Keratinocyte (primary cell): ENCODE measurements around the gene SERPINA10. TPM values are rescaled to one million over a fixed set of nuclear protein-coding genes. Genes with fewer than 3 reads are reported as not detected.

ENCODE experiments used
- DNase-seq: peaks from one replicate; pipeline ENCODE4 v3.0.0-alpha.2; 2011; ENCODE audit warnings: low read depth, missing footprints, low spot score
- FAIRE-seq: peaks from 2 replicates; lab custom pipeline; 2011; peaks lifted over from hg19 to GRCh38; lab: Jason Lieb, UNC
- H2AFZ ChIP-seq: 2 replicates; pipeline ENCODE4 v1.6.0; 2012; ENCODE audit warnings: low read length, control low read depth, inconsistent platforms; ENCODE audit not compliant: control insufficient read depth
- H3K27ac ChIP-seq: 2 replicates; pipeline ENCODE4 v1.5.1; 2011; ENCODE audit warnings: low read length; ENCODE audit not compliant: control insufficient read depth, insufficient read depth
- H3K27me3 ChIP-seq: 3 replicates; pipeline ENCODE4 v1.6.0; 2011; ENCODE audit warnings: low read length; ENCODE audit not compliant: control insufficient read depth, insufficient read depth; ENCODE audit errors: extremely low read depth
- H3K36me3 ChIP-seq, 2 experiments: 2 replicates in 1 of 2; 3 replicates in 1 of 2; pipeline ENCODE4 v1.5.1; 2011; ENCODE audit warnings: low read length in 2 of 2, mild to moderate bottlenecking in 1 of 2; ENCODE audit not compliant: control insufficient read depth in 2 of 2, insufficient read depth in 2 of 2; ENCODE audit errors: extremely low read depth in 1 of 2
- H3K4me1 ChIP-seq: 3 replicates; pipeline ENCODE4 v1.5.1; 2011; ENCODE audit warnings: low read length; ENCODE audit not compliant: control insufficient read depth, insufficient read depth; ENCODE audit errors: extremely low read depth
- H3K4me2 ChIP-seq: 3 replicates; pipeline ENCODE4 v1.6.0; 2011; ENCODE audit warnings: low read depth, low read length; ENCODE audit not compliant: control insufficient read depth, insufficient read depth; ENCODE audit errors: extremely low read depth
- H3K4me3 ChIP-seq, 3 experiments: fragments of 200-600 bp in 1 of 3; sonication (generic) in 1 of 3; 2 replicates in 2 of 3; 3 replicates in 1 of 3; pipeline ENCODE4 v1.5.1; 2011 to 2016; ENCODE audit warnings: low read length in 3 of 3, mild to moderate bottlenecking in 3 of 3, control low read depth in 2 of 3, inconsistent platforms in 1 of 3, low read depth in 1 of 3, mixed read lengths in 1 of 3, mixed run types in 1 of 3, moderate library complexity in 1 of 3; ENCODE audit not compliant: control insufficient read depth in 2 of 3, insufficient read depth in 2 of 3; ENCODE audit errors: extremely low read depth in 1 of 3
- H3K79me2 ChIP-seq: 2 replicates; pipeline ENCODE4 v1.6.0; 2012; ENCODE audit warnings: low read length; ENCODE audit not compliant: control insufficient read depth, insufficient read depth
- H3K9ac ChIP-seq: 3 replicates; pipeline ENCODE4 v1.6.0; 2011; ENCODE audit warnings: low read length; ENCODE audit not compliant: control insufficient read depth, insufficient read depth; ENCODE audit errors: extremely low read depth
- H3K9me1 ChIP-seq: 3 replicates; pipeline ENCODE4 v1.6.0; 2011; ENCODE audit warnings: low read length; ENCODE audit not compliant: control insufficient read depth, insufficient read depth; ENCODE audit errors: extremely low read depth
- H3K9me3 ChIP-seq: 2 replicates; pipeline ENCODE4 v1.5.1; 2012; ENCODE audit warnings: low read depth, low read length; ENCODE audit not compliant: control insufficient read depth
- H4K20me1 ChIP-seq: 3 replicates; pipeline ENCODE4 v1.6.0; 2011; ENCODE audit warnings: low read length; ENCODE audit not compliant: control insufficient read depth, insufficient read depth; ENCODE audit errors: extremely low read depth
- EZH2 ChIP-seq: IDR thresholded peaks from one replicate; pipeline ENCODE4 v1.6.1; 2012; ENCODE audit warnings: inconsistent platforms, mild to moderate bottlenecking, low read length, moderate library complexity
- dilution Hi-C: fragments of 300-500 bp; cut with MboI; formaldehyde crosslinking; loops from one replicate; pipeline ENCODE4 v1.7.0; 2020; ENCODE audit warnings: low sequenced_read_pairs; ENCODE audit not compliant: extremely low pct_ligation_motif_present
- polyA plus RNA-seq, 5 experiments: library from polyadenylated mRNA; depleted of rRNA in 3 of 5; stranded (reverse) in 3 of 5; stranded (forward) in 1 of 5; unstranded in 1 of 5; fragments of >200 nt; gene quantifications; 1 replicate in 1 of 5; 2 replicates in 3 of 5; 3 replicates in 1 of 5; pipeline versions ENCODE4 v1.2.1 to v1.2.3, GENCODE V29; 2011 to 2012; ENCODE audit warnings: missing spikeins in 2 of 5, low read depth in 1 of 5, low replicate concordance in 1 of 5
- TF ChIP-seq, protein P1 (sequence below), 3 experiments: IDR thresholded peaks in 1 of 3; conservative IDR thresholded peaks in 1 of 3; optimal IDR thresholded peaks in 1 of 3; 2 replicates in 2 of 3; 3 replicates in 1 of 3; pipeline versions ENCODE3 to v1.5.1; 2011; ENCODE audit warnings: low read length in 3 of 3, mild to moderate bottlenecking in 3 of 3, moderate library complexity in 2 of 3, control low read depth in 1 of 3, inconsistent platforms in 1 of 3; ENCODE audit not compliant: insufficient read depth in 2 of 3; ENCODE audit errors: extremely low read depth in 1 of 3

The SERPINA10 gene
- polyA plus RNA-seq, 1 donor (not counting 4 experiments of a cell fraction or from before 2014, with no cell fraction given) = not detected

DNA sequence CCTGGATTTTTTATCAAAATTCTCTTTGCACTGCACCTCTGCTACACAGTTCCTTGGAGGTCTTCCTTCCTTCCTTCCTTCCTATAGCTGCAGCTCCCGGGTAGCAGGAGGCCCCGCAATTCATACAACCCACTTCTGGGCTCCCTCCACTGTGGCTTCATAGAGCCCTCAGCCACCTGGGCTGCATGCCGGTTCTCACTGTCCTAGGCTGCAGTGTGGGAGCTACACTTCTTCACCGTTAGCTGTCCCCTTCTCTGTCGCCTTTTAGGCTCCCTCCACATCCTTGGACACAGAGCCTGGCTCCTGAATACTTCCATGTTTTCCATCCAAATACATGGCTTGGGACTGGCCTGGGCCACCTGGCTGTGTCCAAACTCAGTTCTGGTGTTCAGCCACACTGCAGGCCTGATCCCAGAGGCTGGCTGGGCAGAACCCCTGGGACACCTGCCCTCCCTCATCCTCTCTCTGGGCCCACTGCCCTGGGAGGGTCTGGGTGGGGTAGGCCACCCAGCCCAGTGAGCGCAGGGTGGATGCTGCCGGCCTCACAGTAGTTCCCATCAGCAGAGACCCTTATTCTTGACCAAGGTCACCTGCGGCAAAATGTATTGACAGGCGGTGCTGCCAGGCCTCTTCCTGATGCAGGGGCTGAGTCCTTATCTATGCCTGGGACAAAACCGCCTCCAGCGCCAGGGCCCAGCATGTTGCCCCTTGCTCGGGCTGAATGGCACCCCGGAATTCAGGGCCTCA is 1.7 kb downstream of the SERPINA10 start:
- no peak overlapping the region for H3K9ac ChIP-seq
- dilution Hi-C loops = no loop called here
- no peaks in the 10 kb centered on the region for H3K36me3 ChIP-seq
- no peaks in the 10 kb centered on the region for H3K9me3 ChIP-seq
- DNase-seq = no peak
- no peaks in the 10 kb centered on the region for H3K79me2 ChIP-seq
- H3K4me2 ChIP-seq = no peak overlapping the region
- no peak overlapping the region for H3K4me3 ChIP-seq
- H3K27ac ChIP-seq = no peak overlapping the region
- no peaks in the 10 kb centered on the region for H4K20me1 ChIP-seq
- no peak overlapping the region for H2AFZ ChIP-seq
- no peak for FAIRE-seq
- TF ChIP-seq, protein P1, sequence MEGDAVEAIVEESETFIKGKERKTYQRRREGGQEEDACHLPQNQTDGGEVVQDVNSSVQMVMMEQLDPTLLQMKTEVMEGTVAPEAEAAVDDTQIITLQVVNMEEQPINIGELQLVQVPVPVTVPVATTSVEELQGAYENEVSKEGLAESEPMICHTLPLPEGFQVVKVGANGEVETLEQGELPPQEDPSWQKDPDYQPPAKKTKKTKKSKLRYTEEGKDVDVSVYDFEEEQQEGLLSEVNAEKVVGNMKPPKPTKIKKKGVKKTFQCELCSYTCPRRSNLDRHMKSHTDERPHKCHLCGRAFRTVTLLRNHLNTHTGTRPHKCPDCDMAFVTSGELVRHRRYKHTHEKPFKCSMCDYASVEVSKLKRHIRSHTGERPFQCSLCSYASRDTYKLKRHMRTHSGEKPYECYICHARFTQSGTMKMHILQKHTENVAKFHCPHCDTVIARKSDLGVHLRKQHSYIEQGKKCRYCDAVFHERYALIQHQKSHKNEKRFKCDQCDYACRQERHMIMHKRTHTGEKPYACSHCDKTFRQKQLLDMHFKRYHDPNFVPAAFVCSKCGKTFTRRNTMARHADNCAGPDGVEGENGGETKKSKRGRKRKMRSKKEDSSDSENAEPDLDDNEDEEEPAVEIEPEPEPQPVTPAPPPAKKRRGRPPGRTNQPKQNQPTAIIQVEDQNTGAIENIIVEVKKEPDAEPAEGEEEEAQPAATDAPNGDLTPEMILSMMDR (optimal IDR thresholded peaks at IDR 0.05 in 1 of 3, IDR thresholded peaks at IDR 0.05 in 1 of 3, conservative IDR thresholded peaks at IDR 0.05 in 1 of 3; ENCODE audit: extremely low read depth in 1 of 3, insufficient read depth in 2 of 3, low read length in 3 of 3) = no peak
- no peak for TF ChIP-seq EZH2
- no peaks in the 10 kb centered on the region for H3K4me1 ChIP-seq
- H3K9me1 ChIP-seq = no peaks in the 10 kb centered on the region
- H3K27me3 ChIP-seq = no peaks in the 10 kb centered on the region

GRCh38 chr14:94290197-94290596 is 2.9 kb downstream of the SERPINA10 start:
- Histone ChIP-seq H3K9me3 (no peaks in the 10 kb centered on the region), H3K4me3 (no peak overlapping the region), H2AFZ (no peak overlapping the region), H3K4me2 (no peak overlapping the region), H3K9ac (no peak overlapping the region), H3K27ac (no peak overlapping the region), H3K9me1 (no peaks in the 10 kb centered on the region), H4K20me1 (no peaks in the 10 kb centered on the region), H3K36me3 (no peaks in the 10 kb centered on the region), H3K27me3 (no peaks in the 10 kb centered on the region), H3K79me2 (no peaks in the 10 kb centered on the region), H3K4me1 (no peaks in the 10 kb centered on the region)
- dilution Hi-C loops = no loop called here
- no peak for FAIRE-seq
- DNase-seq = no peak
- TF ChIP-seq, protein P1 (optimal IDR thresholded peaks at IDR 0.05 in 1 of 3, IDR thresholded peaks at IDR 0.05 in 1 of 3, conservative IDR thresholded peaks at IDR 0.05 in 1 of 3; ENCODE audit: extremely low read depth in 1 of 3, insufficient read depth in 2 of 3, low read length in 3 of 3) = no peak
- no peak for TF ChIP-seq EZH2
